Dendritic cell treated with granulocyte-macrophage colony-stimulating factor and Interleukin-4, amounts not matched to agents 40 ng/mL and 50 ng/mL, for 4 days (primary cell): Measurements from ENCODE around the gene MYH11.
"Not testable (repeated sequence)": the region's sequence is repeated elsewhere in the genome, so short reads cannot be mapped to it uniquely, and the experiment has no call there.

Experiments used
- H3K27ac Mint-ChIP-seq: one replicate; pipeline ENCODE4 v1.8.0; 2022; ENCODE audit warnings: mild to moderate bottlenecking, mixed read lengths
- H3K27me3 Mint-ChIP-seq: one replicate; pipeline ENCODE4 v1.8.0; 2022; ENCODE audit warnings: mild to moderate bottlenecking, mixed read lengths
- H3K36me3 Mint-ChIP-seq: one replicate; pipeline ENCODE4 v1.8.0; 2022; ENCODE audit warnings: low read depth, mixed read lengths
- H3K4me1 Mint-ChIP-seq: one replicate; pipeline ENCODE4 v1.8.0; 2022; ENCODE audit warnings: low read depth, mixed read lengths
- H3K4me3 Mint-ChIP-seq: one replicate; pipeline ENCODE4 v1.8.0; 2022; ENCODE audit warnings: mild to moderate bottlenecking, moderate library complexity, mixed read lengths
- H3K9me3 Mint-ChIP-seq: one replicate; pipeline ENCODE4 v1.8.0; 2022; ENCODE audit warnings: mixed read lengths
- intact Hi-C: fragments of 100-400 bp; cut with micrococcal nuclease; formaldehyde crosslinking; loops from one replicate; pipeline ENCODE4 v1.15.0; 2022

The MYH11 gene

DNA sequence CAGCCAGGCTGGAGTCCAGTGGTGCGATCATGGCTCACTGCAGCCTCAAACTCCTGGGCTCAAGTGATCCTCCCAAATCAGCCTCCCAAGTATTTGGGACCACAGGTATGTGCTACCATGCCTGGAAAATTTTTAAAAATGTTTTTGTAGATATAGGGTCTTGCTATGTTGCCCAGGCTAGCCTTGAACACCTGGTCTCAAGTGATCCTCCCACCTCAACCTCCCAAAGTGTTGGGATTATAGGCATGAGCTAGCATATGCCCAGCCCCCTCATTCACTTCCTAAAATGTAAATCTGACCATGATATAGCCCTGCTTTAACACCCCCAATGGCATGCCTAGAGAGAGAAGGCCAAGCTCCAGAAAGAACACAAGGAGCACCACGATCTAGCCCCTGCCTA, 108.2 kb downstream of the MYH11 start:
- Mint-ChIP-seq H3K4me3 (no peak overlapping the region), H3K4me1 (no peaks in the 10 kb centered on the region), H3K27me3 (no peaks in the 10 kb centered on the region), H3K9me3 (no peaks in the 10 kb centered on the region), H3K36me3 (peaks cover 11% of the 10 kb centered on the region), H3K27ac (no peak overlapping the region)
- intact Hi-C loops, result no loop called here

DNA sequence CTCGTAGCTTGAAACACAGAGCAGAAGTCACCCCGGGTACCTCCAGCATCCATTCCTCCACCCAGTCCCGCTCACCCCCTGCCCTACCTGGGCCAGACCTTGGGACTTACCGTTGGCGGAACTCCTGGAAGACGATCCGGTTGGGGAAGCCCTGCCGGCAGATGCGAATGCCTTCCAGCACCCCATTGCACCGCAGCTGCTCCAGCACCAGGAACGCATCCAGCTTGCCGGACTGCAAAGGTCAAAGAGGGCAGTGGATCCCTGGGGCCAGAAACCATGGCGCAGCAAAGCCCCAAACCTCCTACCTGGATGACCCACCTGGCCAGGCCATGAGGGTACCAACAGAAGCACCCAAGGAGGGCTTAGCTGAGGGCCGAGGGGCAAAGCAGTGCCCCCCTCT, 108.9 kb downstream of the MYH11 start:
- Mint-ChIP-seq H3K36me3 (peaks cover 11% of the 10 kb centered on the region), H3K27me3 (no peaks in the 10 kb centered on the region), H3K4me1 (no peaks in the 10 kb centered on the region), H3K9me3 (no peaks in the 10 kb centered on the region), H3K27ac (no peak overlapping the region), H3K4me3 (no peak overlapping the region)
- intact Hi-C loops, result no loop called here

DNA sequence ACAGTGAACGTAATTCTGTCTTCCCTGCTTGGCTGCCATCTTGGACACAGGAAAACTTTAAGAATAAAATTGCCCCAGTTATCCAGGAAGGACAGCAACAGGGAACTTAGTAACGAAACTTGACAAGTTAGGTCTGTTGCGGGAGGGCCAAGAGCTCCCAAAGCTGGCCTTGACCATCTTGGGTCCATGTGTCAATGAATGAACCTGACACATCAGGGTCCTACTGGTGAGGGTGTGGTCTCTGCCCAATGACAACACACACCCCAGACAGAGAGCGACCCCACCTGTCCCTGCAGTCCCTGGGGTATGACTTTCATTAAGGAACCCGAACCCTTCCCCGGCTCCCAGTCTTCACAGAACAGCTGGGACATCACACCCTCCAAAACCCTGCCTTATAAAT, 110.5 kb downstream of the MYH11 start:
- H3K36me3 Mint-ChIP-seq, result peaks cover 18% of the 10 kb centered on the region

DNA sequence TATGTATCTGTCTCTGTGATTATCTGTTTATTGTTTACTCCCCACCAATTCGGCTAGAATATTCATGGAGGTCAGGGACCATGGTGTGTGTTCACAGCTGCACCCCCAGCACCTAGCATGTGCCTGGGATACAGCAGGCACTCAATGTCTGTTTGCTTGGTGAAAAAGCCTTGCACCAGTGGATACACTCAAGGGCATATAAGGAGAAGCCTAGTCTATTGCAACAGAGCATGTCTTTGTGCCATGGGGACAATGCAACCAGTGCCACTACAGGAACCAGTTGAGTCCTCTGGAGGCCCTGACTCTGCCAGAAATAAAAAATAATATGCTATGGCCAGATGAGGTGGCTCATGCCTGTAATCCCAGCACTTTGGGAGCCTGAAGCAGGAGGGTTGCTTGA, 113.2 kb downstream of the MYH11 start:
- H3K27ac Mint-ChIP-seq, result no peak overlapping the region
- no peak overlapping the region for H3K4me3 Mint-ChIP-seq
- H3K4me1 Mint-ChIP-seq, result peaks cover 5% of the 10 kb centered on the region
- no peaks in the 10 kb centered on the region for H3K27me3 Mint-ChIP-seq
- intact Hi-C loops, result no loop called here
- no peaks in the 10 kb centered on the region for H3K9me3 Mint-ChIP-seq
- peaks cover 44% of the 10 kb centered on the region for H3K36me3 Mint-ChIP-seq

More for the DNA sequence above, 110.5 kb downstream of the MYH11 start:
- Mint-ChIP-seq H3K4me3 (no peak overlapping the region), H3K9me3 (no peaks in the 10 kb centered on the region), H3K4me1 (no peaks in the 10 kb centered on the region), H3K27ac (no peak overlapping the region), H3K27me3 (no peaks in the 10 kb centered on the region)
- intact Hi-C loops, result no loop called here

DNA sequence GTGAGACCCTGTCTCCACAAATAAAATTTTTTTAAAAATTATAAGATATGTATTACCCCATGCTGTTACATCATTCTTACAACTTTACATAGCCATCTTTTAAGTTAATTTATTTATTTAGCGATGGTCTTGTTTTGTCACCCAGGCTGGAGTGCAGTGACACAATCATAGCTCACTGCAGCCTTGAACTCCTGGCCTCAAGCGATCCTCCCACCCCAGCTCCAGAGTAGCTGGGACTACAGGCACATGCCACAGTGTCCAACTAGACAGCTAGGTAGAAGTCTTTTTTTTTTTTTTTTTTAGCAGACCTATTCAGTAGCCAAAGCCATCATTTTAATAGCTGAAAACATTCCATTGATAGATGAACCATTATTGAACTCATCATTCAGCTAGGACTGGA, 114.1 kb downstream of the MYH11 start:
- no peaks in the 10 kb centered on the region for H3K27me3 Mint-ChIP-seq
- H3K9me3 Mint-ChIP-seq, result no peaks in the 10 kb centered on the region
- intact Hi-C loops, result no loop called here
- H3K4me1 Mint-ChIP-seq, result peaks cover 6% of the 10 kb centered on the region
- no peak overlapping the region for H3K4me3 Mint-ChIP-seq
- H3K27ac Mint-ChIP-seq, result no peak overlapping the region
- H3K36me3 Mint-ChIP-seq, result peaks cover 35% of the 10 kb centered on the region

DNA sequence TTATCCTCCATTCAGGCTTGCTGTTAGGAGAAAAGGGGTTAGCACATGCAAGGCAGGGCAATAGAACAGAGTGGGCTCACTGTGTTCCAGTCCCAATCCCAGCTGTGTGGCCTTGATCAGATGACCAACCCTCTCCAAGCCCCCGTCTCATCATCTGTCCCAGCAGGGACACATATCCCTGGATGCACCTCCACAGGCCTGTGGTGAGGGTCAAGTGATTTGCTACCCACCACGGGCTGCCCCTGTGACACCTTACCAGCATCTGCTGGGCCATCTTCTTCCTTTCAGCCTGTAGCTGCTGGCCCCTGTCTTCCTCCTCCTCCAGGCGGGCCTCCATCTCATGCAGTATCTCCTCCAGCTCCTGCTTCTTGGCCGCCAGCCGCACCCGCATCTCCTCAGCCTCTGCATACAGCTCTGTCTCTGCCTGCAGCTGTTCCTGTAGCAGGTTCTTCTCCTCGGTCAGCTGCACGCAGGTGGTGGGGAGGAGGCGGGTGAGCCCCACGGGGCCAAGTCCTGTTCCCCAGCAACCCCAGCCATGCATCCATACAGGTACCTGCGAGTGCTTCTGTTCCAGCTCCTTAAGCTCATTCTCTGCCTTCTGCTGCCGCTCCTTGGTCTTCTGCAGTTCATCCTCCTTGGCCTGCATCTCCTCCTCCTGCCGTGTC, 115.5 kb downstream of the MYH11 start:
- Mint-ChIP-seq H3K27me3 (no peaks in the 10 kb centered on the region), H3K27ac (no peak overlapping the region), H3K36me3 (peaks cover 43% of the 10 kb centered on the region), H3K9me3 (no peaks in the 10 kb centered on the region), H3K4me1 (peaks cover 6% of the 10 kb centered on the region), H3K4me3 (no peak overlapping the region)
- intact Hi-C loops, result no loop called here

DNA sequence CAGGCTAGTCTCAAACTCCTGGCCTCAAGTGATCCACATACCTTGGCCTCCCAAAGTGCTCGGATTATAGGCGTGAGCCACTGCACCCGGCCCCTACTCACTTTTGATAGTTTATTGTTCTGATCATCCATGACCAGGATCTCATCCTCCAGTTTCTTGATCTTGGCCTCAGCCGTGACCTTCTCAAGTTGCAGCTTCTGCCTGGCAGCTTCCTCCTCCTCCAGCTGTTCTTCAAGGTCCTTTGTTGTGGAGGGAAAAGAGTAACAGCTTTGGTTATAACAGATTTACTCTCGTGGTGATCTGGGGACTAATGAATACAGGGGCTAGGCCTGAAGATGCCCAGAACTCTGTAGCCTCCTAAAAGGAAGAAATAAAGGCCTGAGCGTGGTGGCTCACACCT, 116.9 kb downstream of the MYH11 start:
- H3K9me3 Mint-ChIP-seq, result no peaks in the 10 kb centered on the region
- no peaks in the 10 kb centered on the region for H3K27me3 Mint-ChIP-seq
- peaks cover 6% of the 10 kb centered on the region for H3K4me1 Mint-ChIP-seq
- no peak overlapping the region for H3K27ac Mint-ChIP-seq
- peaks cover 52% of the 10 kb centered on the region for H3K36me3 Mint-ChIP-seq
- H3K4me3 Mint-ChIP-seq, result no peak overlapping the region
- intact Hi-C loops, result no loop called here

DNA sequence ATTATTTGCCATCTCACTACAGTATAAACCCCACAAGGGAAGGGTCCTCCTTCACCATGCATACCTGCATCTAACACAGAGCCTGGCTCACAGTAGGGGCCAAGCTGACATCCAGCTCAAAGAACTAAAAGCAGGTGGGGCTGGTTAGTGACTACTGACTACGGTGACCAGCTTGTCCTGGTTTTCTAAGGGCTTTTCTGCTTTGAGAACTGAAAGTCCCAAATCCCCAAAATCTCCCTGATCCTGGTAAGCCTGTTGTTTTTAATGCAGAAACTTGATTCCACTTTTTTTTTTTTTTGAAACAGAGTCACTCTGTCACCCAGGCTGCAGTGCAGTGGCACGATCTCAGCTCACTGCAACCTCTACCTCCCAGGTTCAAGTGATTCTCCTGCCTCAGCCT, 117.4 kb downstream of the MYH11 start:
- H3K36me3 Mint-ChIP-seq, result peaks cover 53% of the 10 kb centered on the region
- H3K27ac Mint-ChIP-seq, result no peak overlapping the region
- H3K9me3 Mint-ChIP-seq, result no peaks in the 10 kb centered on the region
- no peaks in the 10 kb centered on the region for H3K27me3 Mint-ChIP-seq
- H3K4me3 Mint-ChIP-seq, result no peak overlapping the region
- intact Hi-C loops, result no loop called here
- H3K4me1 Mint-ChIP-seq, result peaks cover 6% of the 10 kb centered on the region

DNA sequence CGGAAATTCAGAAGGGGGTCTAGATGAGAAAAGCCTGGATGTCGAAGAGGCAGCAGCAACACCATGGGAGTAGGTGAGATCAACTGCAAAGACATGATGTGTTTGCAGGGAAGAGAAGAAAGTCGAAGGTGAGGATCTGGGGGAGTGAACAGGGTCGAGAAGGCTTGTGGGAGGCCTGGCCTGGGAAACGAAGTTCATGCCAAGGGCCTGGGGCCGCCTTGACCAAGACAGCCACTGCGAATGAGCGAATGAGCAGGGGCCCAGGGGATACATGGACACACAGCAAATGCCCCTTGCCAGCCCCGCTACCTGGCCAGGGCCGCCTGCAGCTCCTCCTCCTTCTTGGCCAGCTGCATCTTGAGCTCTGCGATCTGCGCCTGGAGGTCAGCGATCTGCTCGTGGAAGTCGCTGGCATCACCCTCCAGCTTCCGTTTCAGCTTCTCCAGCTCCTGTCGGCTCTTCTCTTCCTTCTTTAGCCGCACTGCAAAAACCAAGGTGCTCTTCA, 119.6 kb downstream of the MYH11 start:
- no peak overlapping the region for H3K27ac Mint-ChIP-seq
- no peaks in the 10 kb centered on the region for H3K27me3 Mint-ChIP-seq
- peaks cover 71% of the 10 kb centered on the region for H3K36me3 Mint-ChIP-seq
- H3K9me3 Mint-ChIP-seq, result no peaks in the 10 kb centered on the region
- peaks cover 6% of the 10 kb centered on the region for H3K4me1 Mint-ChIP-seq
- H3K4me3 Mint-ChIP-seq, result no peak overlapping the region
- intact Hi-C loops, result no loop called here

DNA sequence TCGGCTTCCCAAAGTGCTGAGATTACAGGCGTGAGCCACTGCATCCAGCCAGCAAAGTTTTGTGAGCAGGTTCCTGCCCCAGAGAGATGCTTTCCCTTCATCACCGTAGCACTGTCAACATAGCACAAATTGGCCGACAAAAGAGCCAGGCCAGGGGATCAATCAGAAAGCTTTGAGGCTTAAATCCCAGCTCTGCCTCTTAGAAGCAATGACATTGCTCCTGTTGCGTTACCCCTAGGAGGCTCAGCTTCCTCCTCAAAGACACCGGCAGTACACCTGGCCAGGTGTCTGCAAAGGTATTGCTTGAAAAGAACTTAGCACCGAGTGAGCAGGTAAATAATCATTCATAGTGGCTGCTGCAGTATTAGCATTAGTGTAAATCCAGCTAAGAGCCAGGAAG, 120.3 kb downstream of the MYH11 start:
- no peak overlapping the region for H3K27ac Mint-ChIP-seq
- no peak overlapping the region for H3K4me3 Mint-ChIP-seq
- H3K27me3 Mint-ChIP-seq, result no peaks in the 10 kb centered on the region
- H3K4me1 Mint-ChIP-seq, result peaks cover 6% of the 10 kb centered on the region
- no peaks in the 10 kb centered on the region for H3K9me3 Mint-ChIP-seq
- peaks cover 66% of the 10 kb centered on the region for H3K36me3 Mint-ChIP-seq
- intact Hi-C loops, result no loop called here

DNA sequence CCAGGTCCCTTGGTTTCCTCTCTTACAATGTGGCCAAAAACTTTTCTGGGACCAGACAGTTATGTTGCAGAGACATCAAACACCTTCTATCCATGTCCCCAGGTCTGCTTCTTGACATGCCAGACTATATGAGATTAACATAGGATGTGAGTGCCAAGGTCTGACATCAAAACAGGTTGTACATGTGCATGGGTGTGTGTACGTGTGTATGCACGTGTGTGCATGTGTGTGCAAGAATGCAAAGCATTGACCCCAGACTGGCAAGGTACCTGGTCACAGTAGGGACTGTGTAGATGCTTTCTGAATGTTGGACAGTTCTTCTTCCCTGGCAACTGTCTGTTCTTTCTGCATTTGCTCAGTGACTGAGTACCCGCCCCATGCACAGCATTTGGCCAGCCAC, 121.2 kb downstream of the MYH11 start:
- no peaks in the 10 kb centered on the region for H3K27me3 Mint-ChIP-seq
- H3K36me3 Mint-ChIP-seq, result peaks cover 57% of the 10 kb centered on the region
- no peak overlapping the region for H3K27ac Mint-ChIP-seq
- no peaks in the 10 kb centered on the region for H3K9me3 Mint-ChIP-seq
- H3K4me3 Mint-ChIP-seq, result no peak overlapping the region
- intact Hi-C loops, result no loop called here
- peaks cover 6% of the 10 kb centered on the region for H3K4me1 Mint-ChIP-seq

DNA sequence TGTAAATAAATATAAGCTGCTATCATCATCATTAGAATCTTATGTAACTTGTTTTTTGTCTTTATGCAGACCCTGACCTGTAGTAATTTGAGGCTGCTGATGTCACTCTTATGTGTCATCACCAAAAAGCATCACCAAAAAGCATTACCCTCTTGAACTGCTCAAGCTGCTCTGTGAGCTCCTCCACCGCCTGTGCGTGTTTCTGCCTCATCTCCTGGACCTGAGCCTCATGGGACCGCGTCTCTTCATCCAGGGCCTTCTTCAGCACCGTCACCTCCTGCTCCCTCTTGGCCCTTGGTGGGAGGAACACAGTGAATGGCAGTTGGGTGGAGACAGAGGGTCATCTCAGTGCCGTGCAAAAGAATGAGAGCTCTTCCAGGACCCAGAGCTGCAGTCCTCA, 124.4 kb downstream of the MYH11 start:
- Mint-ChIP-seq H3K4me1 (no peaks in the 10 kb centered on the region), H3K27ac (no peak overlapping the region), H3K36me3 (peaks cover 51% of the 10 kb centered on the region)

DNA sequence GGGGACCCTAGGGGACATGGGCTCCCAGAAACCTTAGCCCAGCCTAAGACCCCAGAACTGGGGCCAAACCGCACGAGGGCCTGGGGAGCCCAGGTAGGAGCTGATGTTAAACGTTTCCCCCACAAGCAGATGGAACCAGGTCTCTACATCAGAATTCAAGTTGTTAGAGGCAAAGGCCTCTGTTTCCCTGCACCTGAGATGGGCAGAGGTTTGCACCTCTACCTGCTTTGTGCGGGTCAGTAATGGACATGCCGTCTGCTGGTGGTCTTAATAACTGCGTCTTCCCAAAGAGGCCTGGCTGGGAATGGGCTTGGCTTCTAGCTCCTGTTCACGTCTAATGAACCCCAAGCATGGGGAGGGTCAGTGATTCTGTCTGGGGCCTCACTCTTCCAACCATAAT, 127.7 kb downstream of the MYH11 start:
- no peaks in the 10 kb centered on the region for H3K4me1 Mint-ChIP-seq
- no peaks in the 10 kb centered on the region for H3K27me3 Mint-ChIP-seq
- intact Hi-C loops, result no loop called here
- H3K36me3 Mint-ChIP-seq, result peaks cover 63% of the 10 kb centered on the region
- H3K9me3 Mint-ChIP-seq, result no peaks in the 10 kb centered on the region
- no peak overlapping the region for H3K4me3 Mint-ChIP-seq
- no peak overlapping the region for H3K27ac Mint-ChIP-seq

More for the DNA sequence above, 124.4 kb downstream of the MYH11 start:
- no peaks in the 10 kb centered on the region for H3K27me3 Mint-ChIP-seq
- no peaks in the 10 kb centered on the region for H3K9me3 Mint-ChIP-seq
- H3K4me3 Mint-ChIP-seq, result no peak overlapping the region
- intact Hi-C loops, result no loop called here

DNA sequence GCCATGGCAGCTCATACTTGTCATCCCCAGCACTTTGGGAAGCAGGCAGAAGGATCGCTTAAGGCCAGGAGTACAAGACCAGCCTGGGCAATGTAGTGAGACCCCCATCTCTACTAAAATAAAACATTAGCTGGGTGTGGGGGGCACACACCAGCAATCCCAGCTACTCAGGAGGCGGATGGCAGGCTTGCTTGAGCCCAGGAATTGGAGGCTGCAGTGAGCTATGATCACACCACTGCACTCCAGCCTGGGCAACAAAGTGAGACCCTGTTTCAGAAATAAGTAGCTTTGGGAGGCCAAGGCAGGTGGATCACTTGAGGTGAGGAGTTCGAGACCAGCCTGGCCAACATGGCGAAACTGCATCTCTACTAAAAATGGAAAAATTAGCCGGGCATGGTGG, 129.1 kb downstream of the MYH11 start:
- H3K27ac Mint-ChIP-seq, H3K27me3 Mint-ChIP-seq, H3K4me3 Mint-ChIP-seq, H3K4me1 Mint-ChIP-seq, H3K9me3 Mint-ChIP-seq, intact Hi-C loops: not testable (repeated sequence)
- peaks cover 59% of the 10 kb centered on the region for H3K36me3 Mint-ChIP-seq

DNA sequence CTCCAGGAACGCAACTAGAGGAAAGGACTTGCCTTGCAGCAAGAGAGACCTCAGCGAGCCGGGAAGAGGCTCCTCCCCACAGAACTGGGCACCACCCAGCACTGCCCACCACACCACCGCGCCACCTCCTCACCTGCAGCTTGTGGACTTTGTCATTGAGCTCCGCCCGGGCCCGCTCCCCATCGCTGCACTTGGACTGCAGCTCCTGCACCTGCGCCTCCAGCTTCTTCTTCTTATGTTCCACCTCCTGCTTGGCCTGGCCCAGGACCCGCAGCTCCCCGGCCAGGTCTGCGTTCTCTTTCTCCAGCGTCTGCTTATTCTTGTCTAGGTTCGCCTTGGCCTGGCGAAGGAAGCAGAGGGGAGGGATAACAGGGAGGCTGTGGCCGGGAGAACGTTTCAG, 130.1 kb downstream of the MYH11 start:
- Mint-ChIP-seq H3K27me3 (no peaks in the 10 kb centered on the region), H3K27ac (no peak overlapping the region), H3K36me3 (peaks cover 55% of the 10 kb centered on the region), H3K4me3 (no peak overlapping the region), H3K4me1 (no peaks in the 10 kb centered on the region), H3K9me3 (no peaks in the 10 kb centered on the region)
- intact Hi-C loops, result no loop called here
